K562 (cell line): ENCODE measurements around the gene OPCML. TPM values are rescaled to one million over a fixed set of nuclear protein-coding genes. Genes with fewer than 3 reads are reported as not detected.

Experiments
- ATAC-seq: fragments of 200-7000 bp; cut with Tn5 transposase; 3 replicates; pipeline ENCODE4 v1.9.1; 2020; ENCODE audit warnings: moderate library complexity
- BruUV-seq: library from RNA; stranded (reverse); fragments of 400-500 nt; replicated peaks from 2 replicates; lab custom pipeline; 2021; lab: Mats Ljungman, UMichigan
- CTCF ChIA-PET: fragments of 300-600 bp; formaldehyde crosslinking; extraction: SDS; loops from one replicate; lab custom pipeline; 2021; ENCODE audit warnings: low intra/inter-chr PET ratio; lab: Yijun Ruan, JAX
- POLR2A ChIA-PET: fragments of 300-600, 350-650 bp; sonication (Branson Sonifier 250); formaldehyde crosslinking; extraction: SDS; loops from one replicate; lab custom pipeline; 2021; ENCODE audit warnings: antibody characterized with exemption, inconsistent platforms; lab: Yijun Ruan, JAX
- DNase-seq, 4 experiments: peaks; one replicate each; pipeline versions ENCODE4 v3.0.0 to v3.0.0-alpha.2; 2011 to 2018; ENCODE audit warnings: low spot score in 3 of 4, mixed read lengths in 3 of 4; ENCODE audit errors: extremely low read depth in 1 of 4
- FAIRE-seq: peaks from 2 replicates; lab custom pipeline; 2011; peaks lifted over from hg19 to GRCh38; lab: Jason Lieb, UNC
- H2AFZ ChIP-seq: 2 replicates; pipeline ENCODE4 v1.6.0; 2011; ENCODE audit warnings: low read depth, low read length, control low read depth, inconsistent platforms
- H3K27ac ChIP-seq: fragments of 200-600 bp; 3 replicates; pipeline ENCODE4 v1.8.0; 2011; ENCODE audit warnings: low read depth, mild to moderate bottlenecking, control low read depth, inconsistent platforms, low read length, moderate library complexity, mixed read lengths; ENCODE audit errors: extremely low read depth
- H3K27me3 ChIP-seq, 2 experiments: fragments of 300-600 bp in 1 of 2; 2 replicates in 1 of 2; 3 replicates in 1 of 2; pipeline versions ENCODE4 v1.6.0 to v1.8.0; 2011; ENCODE audit warnings: inconsistent platforms in 2 of 2, low read length in 2 of 2, mild to moderate bottlenecking in 1 of 2, mixed read lengths in 1 of 2, moderate library complexity in 1 of 2; ENCODE audit not compliant: control insufficient read depth in 2 of 2, insufficient read depth in 2 of 2
- H3K36me3 ChIP-seq: fragments of 300-600 bp; 3 replicates; pipeline ENCODE4 v1.8.0; 2011; ENCODE audit warnings: mild to moderate bottlenecking, low read length, inconsistent platforms; ENCODE audit not compliant: control insufficient read depth, insufficient read depth
- H3K4me1 ChIP-seq, 2 experiments: fragments of 200-600 bp in 1 of 2; replicated peaks in 1 of 2; 2 replicates in 1 of 2; 3 replicates in 1 of 2; pipeline versions ENCODE4 v1.5.1 to v1.8.0; 2011; ENCODE audit warnings: inconsistent platforms in 2 of 2, low read length in 2 of 2, mild to moderate bottlenecking in 1 of 2, mixed read lengths in 1 of 2, moderate library complexity in 1 of 2; ENCODE audit not compliant: control insufficient read depth in 2 of 2, insufficient read depth in 2 of 2
- H3K4me2 ChIP-seq: 2 replicates; pipeline ENCODE4 v1.6.1; 2011; ENCODE audit warnings: low read length, control low read depth, inconsistent platforms, mixed read lengths; ENCODE audit not compliant: insufficient read depth
- H3K4me3 ChIP-seq: fragments of 200-600 bp; sonication (generic), shearing (Covaris generic); 2 replicates; pipeline ENCODE4 v1.5.1; 2016; ENCODE audit warnings: control low read depth, inconsistent platforms
- H3K79me2 ChIP-seq: fragments of 200-600 bp; 3 replicates; pipeline ENCODE4 v1.8.0; 2011; ENCODE audit warnings: low read length, inconsistent platforms; ENCODE audit not compliant: control insufficient read depth, insufficient read depth
- H3K9ac ChIP-seq, 2 experiments: 2 replicates each; pipeline versions ENCODE4 v1.6.0 to v1.6.1; 2011; ENCODE audit warnings: low read depth in 2 of 2, low read length in 2 of 2, control low read depth in 1 of 2, inconsistent platforms in 1 of 2, mild to moderate bottlenecking in 1 of 2, mixed read lengths in 1 of 2; ENCODE audit not compliant: insufficient read depth in 1 of 2
- H3K9me1 ChIP-seq: one replicate; pipeline ENCODE4 v1.6.0; 2011; ENCODE audit warnings: inconsistent platforms, mild to moderate bottlenecking, low read length, moderate library complexity; ENCODE audit not compliant: control insufficient read depth, insufficient read depth
- H3K9me3 ChIP-seq: replicated peaks from 2 replicates; pipeline ENCODE4 v1.5.1; 2011; ENCODE audit warnings: low read depth, low read length, inconsistent platforms; ENCODE audit not compliant: control insufficient read depth, insufficient read depth
- H4K20me1 ChIP-seq: replicated peaks from 2 replicates; pipeline ENCODE4 v1.6.1; 2011; ENCODE audit warnings: low read length, inconsistent platforms, mixed read lengths; ENCODE audit not compliant: control insufficient read depth, insufficient read depth
- CBX2 ChIP-seq: fragments of 200-600 bp; sonication (generic); IDR thresholded peaks from one replicate; pipeline ENCODE4 v1.6.1; 2012; ENCODE audit warnings: mild to moderate bottlenecking, low read length, inconsistent platforms; ENCODE audit not compliant: insufficient read depth, poor library complexity, severe bottlenecking
- KDM2B ChIP-seq: fragments of 250-450 bp; sonication (Bioruptor Pico); IDR thresholded peaks from 2 replicates; pipeline ENCODE4 v1.8.0; 2021; ENCODE audit warnings: mild to moderate bottlenecking, moderate library complexity
- MIER1 ChIP-seq: fragments of 450-650 bp; IDR thresholded peaks from 2 replicates; pipeline ENCODE4 v1.6.1; 2016; ENCODE audit warnings: antibody characterized with exemption, mild to moderate bottlenecking, low read depth
- SETDB1 ChIP-seq: IDR thresholded peaks from one replicate; pipeline ENCODE4 v1.6.1; 2012; ENCODE audit warnings: low read length, control low read depth, inconsistent platforms
- TCF15 ChIP-seq: fragments of 250-450 bp; sonication (Bioruptor Pico); IDR thresholded peaks from 2 replicates; pipeline ENCODE4 v1.8.0; 2022; ENCODE audit warnings: moderate library complexity, mild to moderate bottlenecking, inconsistent platforms
- ZNF408 ChIP-seq: fragments of 250-450 bp; sonication (Bioruptor Pico); IDR thresholded peaks from 2 replicates; pipeline ENCODE4 v1.4.0; 2020; ENCODE audit warnings: low read depth, mild to moderate bottlenecking, moderate library complexity
- ZNF696 ChIP-seq: fragments of 250-450 bp; sonication (Bioruptor Pico); conservative IDR thresholded peaks from 2 replicates; pipeline ENCODE4 v1.4.0; 2020; ENCODE audit warnings: mild to moderate bottlenecking, moderate library complexity
- WGBS: fragments of 100-300 bp; shearing (Covaris generic); methylation state at CpG from one replicate; pipeline ENCODE4 v1.1.6; 2016; ENCODE audit warnings: low coverage, mixed read lengths; ENCODE audit not compliant: insufficient coverage; ENCODE audit errors: missing lambda C conversion rate; 5-methylcytosine and 5-hydroxymethylcytosine counted together
- in situ Hi-C: fragments of 300-500 bp; cut with MboI; formaldehyde crosslinking; loops from 4 replicates; pipeline ENCODE4 v1.15.0; 2018; ENCODE audit warnings: inconsistent platforms, mixed read lengths
- intact Hi-C: fragments of 100-400 bp; cut with micrococcal nuclease; formaldehyde crosslinking; loops from 2 replicates; pipeline ENCODE4 v1.14.2; 2022
- polyA plus RNA-seq, 8 experiments: library from polyadenylated mRNA; depleted of rRNA in 4 of 8; stranded (reverse) in 5 of 8; unstranded in 3 of 8; fragments of >200 nt; fragmentation: Nextera tagmentation in 2 of 8; fragmentation: Illumina TruSeq in 1 of 8; extraction: Ambion mirVana in 2 of 8; extraction: Trizol in 1 of 8; gene quantifications; 2 replicates each; pipeline versions ENCODE4 v1.2.1 to v1.2.3, GENCODE V29; 2011 to 2014; ENCODE audit warnings: inconsistent platforms in 1 of 8, missing spikeins in 1 of 8
- total RNA-seq, 7 experiments: library from RNA; depleted of rRNA in 6 of 7; stranded (reverse); fragments of >200 nt in 6 of 7; fragmentation: Illumina TruSeq in 2 of 7; extraction: Trizol in 2 of 7; gene quantifications; 2 replicates each; pipeline versions ENCODE4 v1.2.1 to v1.2.3, GENCODE V29; 2011 to 2021; ENCODE audit warnings: low replicate concordance in 1 of 7
- TF ChIP-seq, protein P1 (sequence below): IDR thresholded peaks from 3 replicates; pipeline ENCODE4 v1.6.1; 2011; ENCODE audit warnings: borderline replicate concordance, mild to moderate bottlenecking, moderate library complexity; ENCODE audit not compliant: insufficient read length; ENCODE audit errors: extremely low read depth

Gene OPCML
- total and polyA plus RNA-seq, 9 of the 15 experiments (the other 6 are each of a cell fraction or from before 2014, with no cell fraction given) = not detected

DNA sequence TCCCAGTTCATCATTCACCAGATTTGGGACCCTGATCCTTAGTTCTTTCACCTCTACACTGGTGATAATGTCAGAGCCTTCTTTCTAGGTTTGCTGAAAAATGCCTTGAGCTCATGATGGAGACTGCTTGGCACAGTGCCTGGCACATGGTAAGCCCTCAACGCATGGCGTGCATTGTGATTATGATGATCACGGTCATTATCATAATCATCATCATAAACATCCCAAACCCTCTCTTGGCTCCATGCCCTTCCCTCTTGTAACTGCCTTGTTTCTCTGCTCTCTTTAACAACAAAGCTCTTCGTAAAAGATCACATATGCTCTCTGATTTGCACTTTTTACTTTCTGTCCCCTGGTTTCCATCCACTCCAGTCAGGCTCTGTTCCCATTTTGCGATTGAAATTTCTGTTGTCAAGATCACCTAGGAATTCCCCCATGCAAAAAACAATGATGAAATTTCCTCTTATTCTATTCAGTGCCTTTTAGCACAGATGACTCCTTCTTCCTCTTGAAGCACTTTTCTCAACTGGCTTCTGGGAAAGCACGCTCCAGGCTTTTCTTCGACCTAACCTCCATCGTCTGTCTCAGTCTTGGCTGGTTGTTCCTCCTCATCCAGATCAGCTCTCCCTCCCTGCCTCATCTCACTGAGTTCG lies 479.1 kb downstream of the OPCML start:
- Histone ChIP-seq H3K4me2 (no peak overlapping the region), H3K79me2 (no peaks in the 10 kb centered on the region), H3K4me3 (no peak overlapping the region), H3K9me3 (no peaks in the 10 kb centered on the region), H4K20me1 (no peaks in the 10 kb centered on the region), H3K36me3 (no peaks in the 10 kb centered on the region), H3K9me1 (no peaks in the 10 kb centered on the region), H3K27ac (no peak overlapping the region), H3K9ac (no peak overlapping the region), H2AFZ (no peak overlapping the region), H3K4me1 (no peaks in the 10 kb centered on the region), H3K27me3 (no peaks in the 10 kb centered on the region)
- DNase-seq = no peak
- CTCF ChIA-PET = no interaction called here
- POLR2A ChIA-PET = no interaction called here
- no TSS peak for BruUV-seq
- intact Hi-C loops = no loop called here
- ATAC-seq = no peak
- in situ Hi-C loops = no loop called here
- TF ChIP-seq ZNF696 (CRISPR knock-in tag) (no peak), ZNF408 (no peak), MIER1 (no peak), TCF15 (CRISPR knock-in tag) (no peak), SETDB1 (no peak)
- no peak for FAIRE-seq
- WGBS = 0% methylated on average over 9 of the region's 9 CpGs

- Histone ChIP-seq H3K36me3 (no peaks in the 10 kb centered on the region), H3K9ac (no peak overlapping the region), H3K9me3 (no peaks in the 10 kb centered on the region), H2AFZ (no peak overlapping the region), H3K27ac (no peak overlapping the region), H3K9me1 (no peaks in the 10 kb centered on the region), H3K4me2 (no peak overlapping the region), H3K4me1 (no peaks in the 10 kb centered on the region), H3K4me3 (no peak overlapping the region), H4K20me1 (no peaks in the 10 kb centered on the region), H3K79me2 (no peaks in the 10 kb centered on the region), H3K27me3 (no peaks in the 10 kb centered on the region)
- intact Hi-C loops = no loop called here
- 0% methylated on average over 2 of the region's 2 CpGs for WGBS
- no peak for TF ChIP-seq KDM2B
- TF ChIP-seq CBX2 = no peak
- TF ChIP-seq, protein P1, sequence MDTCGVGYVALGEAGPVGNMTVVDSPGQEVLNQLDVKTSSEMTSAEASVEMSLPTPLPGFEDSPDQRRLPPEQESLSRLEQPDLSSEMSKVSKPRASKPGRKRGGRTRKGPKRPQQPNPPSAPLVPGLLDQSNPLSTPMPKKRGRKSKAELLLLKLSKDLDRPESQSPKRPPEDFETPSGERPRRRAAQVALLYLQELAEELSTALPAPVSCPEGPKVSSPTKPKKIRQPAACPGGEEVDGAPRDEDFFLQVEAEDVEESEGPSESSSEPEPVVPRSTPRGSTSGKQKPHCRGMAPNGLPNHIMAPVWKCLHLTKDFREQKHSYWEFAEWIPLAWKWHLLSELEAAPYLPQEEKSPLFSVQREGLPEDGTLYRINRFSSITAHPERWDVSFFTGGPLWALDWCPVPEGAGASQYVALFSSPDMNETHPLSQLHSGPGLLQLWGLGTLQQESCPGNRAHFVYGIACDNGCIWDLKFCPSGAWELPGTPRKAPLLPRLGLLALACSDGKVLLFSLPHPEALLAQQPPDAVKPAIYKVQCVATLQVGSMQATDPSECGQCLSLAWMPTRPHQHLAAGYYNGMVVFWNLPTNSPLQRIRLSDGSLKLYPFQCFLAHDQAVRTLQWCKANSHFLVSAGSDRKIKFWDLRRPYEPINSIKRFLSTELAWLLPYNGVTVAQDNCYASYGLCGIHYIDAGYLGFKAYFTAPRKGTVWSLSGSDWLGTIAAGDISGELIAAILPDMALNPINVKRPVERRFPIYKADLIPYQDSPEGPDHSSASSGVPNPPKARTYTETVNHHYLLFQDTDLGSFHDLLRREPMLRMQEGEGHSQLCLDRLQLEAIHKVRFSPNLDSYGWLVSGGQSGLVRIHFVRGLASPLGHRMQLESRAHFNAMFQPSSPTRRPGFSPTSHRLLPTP = no peak
- no peak for DNase-seq
- CTCF ChIA-PET = no interaction called here
- FAIRE-seq = no peak
- in situ Hi-C loops = no loop called here
- BruUV-seq = no TSS peak
- POLR2A ChIA-PET = no interaction called here
- no peak for ATAC-seq
Observed at GRCh38 chr11:133052537-133052936, 479.8 kb downstream of the OPCML start.
